ENCODE data around the gene TCTN1.

DNA sequence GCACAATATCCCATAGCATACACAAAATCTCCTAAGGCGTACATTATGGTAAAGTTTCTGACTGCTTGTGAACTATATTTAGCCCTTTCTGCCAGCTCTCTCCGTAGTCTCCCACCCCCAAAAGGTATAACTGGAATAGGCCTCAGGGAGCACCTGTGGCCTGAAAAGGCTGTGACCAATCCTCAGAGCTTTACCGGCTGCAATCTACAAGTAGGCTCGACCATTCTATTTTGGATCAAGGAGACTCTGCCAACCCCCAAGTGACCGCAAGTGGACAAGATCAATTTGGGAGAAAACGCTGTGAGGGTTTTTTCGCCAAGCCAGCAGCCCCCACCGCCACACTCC lies 32.0 kb upstream of the TCTN1 start:
- TF ChIP-seq EZH2phosphoT487 (IDR thresholded peaks at IDR 0.05; ENCODE audit: low read length) (no peak), EZH2 (optimal IDR thresholded peaks at IDR 0.05; ENCODE audit: low read depth, low read length) (no peak)
- TF ChIP-seq, protein P1, sequence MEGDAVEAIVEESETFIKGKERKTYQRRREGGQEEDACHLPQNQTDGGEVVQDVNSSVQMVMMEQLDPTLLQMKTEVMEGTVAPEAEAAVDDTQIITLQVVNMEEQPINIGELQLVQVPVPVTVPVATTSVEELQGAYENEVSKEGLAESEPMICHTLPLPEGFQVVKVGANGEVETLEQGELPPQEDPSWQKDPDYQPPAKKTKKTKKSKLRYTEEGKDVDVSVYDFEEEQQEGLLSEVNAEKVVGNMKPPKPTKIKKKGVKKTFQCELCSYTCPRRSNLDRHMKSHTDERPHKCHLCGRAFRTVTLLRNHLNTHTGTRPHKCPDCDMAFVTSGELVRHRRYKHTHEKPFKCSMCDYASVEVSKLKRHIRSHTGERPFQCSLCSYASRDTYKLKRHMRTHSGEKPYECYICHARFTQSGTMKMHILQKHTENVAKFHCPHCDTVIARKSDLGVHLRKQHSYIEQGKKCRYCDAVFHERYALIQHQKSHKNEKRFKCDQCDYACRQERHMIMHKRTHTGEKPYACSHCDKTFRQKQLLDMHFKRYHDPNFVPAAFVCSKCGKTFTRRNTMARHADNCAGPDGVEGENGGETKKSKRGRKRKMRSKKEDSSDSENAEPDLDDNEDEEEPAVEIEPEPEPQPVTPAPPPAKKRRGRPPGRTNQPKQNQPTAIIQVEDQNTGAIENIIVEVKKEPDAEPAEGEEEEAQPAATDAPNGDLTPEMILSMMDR (IDR thresholded peaks at IDR 0.05; ENCODE audit: low read length): no peak

All from MM.1S (cell line).